Ovary (tissue), 3 donors: ENCODE data around the gene CACNA1H.

Experiments
- POLR2A ChIP-seq: fragments of 450-650 bp; IDR thresholded peaks from one replicate; pipeline ENCODE4 v1.6.1; 2017; ENCODE audit warnings: antibody characterized with exemption, mild to moderate bottlenecking, moderate library complexity
- TF ChIP-seq, protein P1 (sequence below), 3 donors: fragments of 450-650 bp in 2 of 3; fragments of 200-600 bp in 1 of 3; IDR thresholded peaks; one replicate each; pipeline versions ENCODE4 v1.5.1 to v1.8.0; 2016 to 2022; ENCODE audit warnings: antibody characterized with exemption in 3 of 3, mild to moderate bottlenecking in 1 of 3
- donor health status: DM: no; HTN: no; CAD: no.

DNA sequence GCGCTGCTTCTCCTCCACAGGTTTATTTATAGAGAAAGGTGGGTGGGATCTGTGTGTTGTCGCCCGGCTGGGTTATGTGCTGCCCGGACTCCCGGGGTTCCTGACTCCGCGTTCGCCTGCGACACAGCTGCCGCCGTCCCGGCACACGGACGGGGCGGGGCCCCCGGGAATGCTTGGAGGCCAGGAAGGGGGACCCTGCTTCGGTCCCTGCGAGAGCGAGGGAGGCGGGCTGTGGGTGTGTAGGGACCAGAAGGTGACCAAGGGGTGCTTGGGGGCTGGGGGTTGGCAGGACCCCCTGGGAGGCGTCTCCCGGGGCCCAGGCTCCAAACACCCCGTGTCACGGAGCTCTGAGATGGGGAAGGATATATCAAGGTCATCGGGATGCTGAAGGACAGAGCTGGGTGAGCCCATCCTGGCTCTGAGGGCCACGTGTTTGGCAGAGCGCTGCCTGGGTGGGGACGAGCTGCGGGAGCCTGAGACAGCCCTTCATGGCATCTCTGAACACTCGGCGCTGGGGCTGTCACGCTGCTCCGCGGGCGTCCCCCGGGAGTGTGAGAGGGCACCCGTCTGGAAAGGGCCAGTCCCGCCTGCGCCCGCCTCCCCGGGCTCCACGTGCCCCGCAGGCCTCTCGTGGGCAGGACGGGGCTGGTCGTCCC, 4.2 kb downstream of the CACNA1H start:
- TF ChIP-seq, protein P1, sequence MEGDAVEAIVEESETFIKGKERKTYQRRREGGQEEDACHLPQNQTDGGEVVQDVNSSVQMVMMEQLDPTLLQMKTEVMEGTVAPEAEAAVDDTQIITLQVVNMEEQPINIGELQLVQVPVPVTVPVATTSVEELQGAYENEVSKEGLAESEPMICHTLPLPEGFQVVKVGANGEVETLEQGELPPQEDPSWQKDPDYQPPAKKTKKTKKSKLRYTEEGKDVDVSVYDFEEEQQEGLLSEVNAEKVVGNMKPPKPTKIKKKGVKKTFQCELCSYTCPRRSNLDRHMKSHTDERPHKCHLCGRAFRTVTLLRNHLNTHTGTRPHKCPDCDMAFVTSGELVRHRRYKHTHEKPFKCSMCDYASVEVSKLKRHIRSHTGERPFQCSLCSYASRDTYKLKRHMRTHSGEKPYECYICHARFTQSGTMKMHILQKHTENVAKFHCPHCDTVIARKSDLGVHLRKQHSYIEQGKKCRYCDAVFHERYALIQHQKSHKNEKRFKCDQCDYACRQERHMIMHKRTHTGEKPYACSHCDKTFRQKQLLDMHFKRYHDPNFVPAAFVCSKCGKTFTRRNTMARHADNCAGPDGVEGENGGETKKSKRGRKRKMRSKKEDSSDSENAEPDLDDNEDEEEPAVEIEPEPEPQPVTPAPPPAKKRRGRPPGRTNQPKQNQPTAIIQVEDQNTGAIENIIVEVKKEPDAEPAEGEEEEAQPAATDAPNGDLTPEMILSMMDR (IDR thresholded peaks at IDR 0.05) = no peak
- TF ChIP-seq POLR2A = no peak
